Testis (tissue), 2 donors: ENCODE results near the gene LEPROT.

Experiments used
- POLR2A ChIP-seq: fragments of 450-650 bp; IDR thresholded peaks from one replicate; pipeline ENCODE4 v1.6.1; 2017; ENCODE audit warnings: antibody characterized with exemption, mild to moderate bottlenecking, moderate library complexity
- TF ChIP-seq, protein P1 (sequence below), 3 experiments: fragments of 450-650 bp in 2 of 3; fragments of 200-600 bp in 1 of 3; sonication (generic) in 1 of 3; IDR thresholded peaks; one replicate each; pipeline ENCODE4 v1.5.1; 2016 to 2019; ENCODE audit warnings: antibody characterized with exemption in 3 of 3, mild to moderate bottlenecking in 2 of 3, moderate library complexity in 1 of 3

- TF ChIP-seq, protein P1, sequence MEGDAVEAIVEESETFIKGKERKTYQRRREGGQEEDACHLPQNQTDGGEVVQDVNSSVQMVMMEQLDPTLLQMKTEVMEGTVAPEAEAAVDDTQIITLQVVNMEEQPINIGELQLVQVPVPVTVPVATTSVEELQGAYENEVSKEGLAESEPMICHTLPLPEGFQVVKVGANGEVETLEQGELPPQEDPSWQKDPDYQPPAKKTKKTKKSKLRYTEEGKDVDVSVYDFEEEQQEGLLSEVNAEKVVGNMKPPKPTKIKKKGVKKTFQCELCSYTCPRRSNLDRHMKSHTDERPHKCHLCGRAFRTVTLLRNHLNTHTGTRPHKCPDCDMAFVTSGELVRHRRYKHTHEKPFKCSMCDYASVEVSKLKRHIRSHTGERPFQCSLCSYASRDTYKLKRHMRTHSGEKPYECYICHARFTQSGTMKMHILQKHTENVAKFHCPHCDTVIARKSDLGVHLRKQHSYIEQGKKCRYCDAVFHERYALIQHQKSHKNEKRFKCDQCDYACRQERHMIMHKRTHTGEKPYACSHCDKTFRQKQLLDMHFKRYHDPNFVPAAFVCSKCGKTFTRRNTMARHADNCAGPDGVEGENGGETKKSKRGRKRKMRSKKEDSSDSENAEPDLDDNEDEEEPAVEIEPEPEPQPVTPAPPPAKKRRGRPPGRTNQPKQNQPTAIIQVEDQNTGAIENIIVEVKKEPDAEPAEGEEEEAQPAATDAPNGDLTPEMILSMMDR (IDR thresholded peaks at IDR 0.05) = no peak
- no peak for TF ChIP-seq POLR2A
Observed at GRCh38 chr1:65386439-65386838, 34.0 kb upstream of the LEPROT start.
